GM18517 (cell line): ENCODE data around the gene ITPRIPL2.
A peak's percentile ranks its signal among the peaks of the same experiment; 100 is the strongest.

Experiments
- ATAC-seq: cut with Tn5 transposase; IDR thresholded peaks from one replicate; pipeline ENCODE4 v1.9.1; 2021; ENCODE audit warnings: mild to moderate bottlenecking, moderate library complexity; ENCODE audit not compliant: unreplicated experiment

Gene ITPRIPL2

DNA sequence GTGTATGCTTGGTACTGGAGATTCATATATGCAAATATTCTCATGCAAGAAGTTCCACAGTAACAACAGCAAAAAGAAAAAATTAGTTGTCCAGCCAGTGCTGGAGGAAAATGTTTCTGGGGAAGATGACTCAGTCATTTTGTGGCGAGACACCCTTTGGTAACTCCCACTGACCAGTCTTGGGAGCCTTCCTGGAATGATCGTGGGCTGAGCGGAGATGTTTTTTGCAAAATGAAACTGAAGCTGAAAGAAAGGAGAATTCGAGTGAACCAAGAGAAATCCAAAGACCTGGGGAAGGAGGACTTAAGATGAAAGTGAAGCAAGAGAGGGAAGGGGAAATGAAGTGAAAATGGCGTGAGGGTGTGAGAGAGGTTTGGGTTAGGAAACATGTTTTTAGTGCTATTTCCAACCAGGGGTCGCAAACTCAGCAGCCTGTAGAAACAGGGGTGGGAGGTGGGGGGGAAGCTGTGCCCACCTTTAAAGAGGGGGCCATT, 5.2 kb downstream of the ITPRIPL2 start:
- no peak for ATAC-seq

DNA sequence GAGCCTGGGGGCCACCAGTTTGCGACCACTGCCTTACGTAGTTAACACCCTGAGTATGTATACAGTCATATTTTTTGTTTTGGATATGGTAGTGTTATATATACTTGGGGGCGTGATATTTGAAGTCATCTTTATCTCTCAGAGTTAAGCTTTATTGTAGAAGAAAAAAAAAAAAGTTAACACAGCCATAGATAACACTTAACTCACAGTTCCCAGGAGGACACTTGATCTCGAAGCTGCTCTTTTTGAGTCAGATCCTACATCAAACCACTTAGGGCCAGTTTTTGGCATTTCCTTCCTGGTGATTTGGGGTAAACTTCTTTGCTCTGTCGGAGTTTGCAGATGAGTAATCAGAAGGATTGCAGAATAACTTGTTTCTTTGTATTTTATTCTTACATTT, 5.8 kb downstream of the ITPRIPL2 start:
- ATAC-seq, result no peak

DNA sequence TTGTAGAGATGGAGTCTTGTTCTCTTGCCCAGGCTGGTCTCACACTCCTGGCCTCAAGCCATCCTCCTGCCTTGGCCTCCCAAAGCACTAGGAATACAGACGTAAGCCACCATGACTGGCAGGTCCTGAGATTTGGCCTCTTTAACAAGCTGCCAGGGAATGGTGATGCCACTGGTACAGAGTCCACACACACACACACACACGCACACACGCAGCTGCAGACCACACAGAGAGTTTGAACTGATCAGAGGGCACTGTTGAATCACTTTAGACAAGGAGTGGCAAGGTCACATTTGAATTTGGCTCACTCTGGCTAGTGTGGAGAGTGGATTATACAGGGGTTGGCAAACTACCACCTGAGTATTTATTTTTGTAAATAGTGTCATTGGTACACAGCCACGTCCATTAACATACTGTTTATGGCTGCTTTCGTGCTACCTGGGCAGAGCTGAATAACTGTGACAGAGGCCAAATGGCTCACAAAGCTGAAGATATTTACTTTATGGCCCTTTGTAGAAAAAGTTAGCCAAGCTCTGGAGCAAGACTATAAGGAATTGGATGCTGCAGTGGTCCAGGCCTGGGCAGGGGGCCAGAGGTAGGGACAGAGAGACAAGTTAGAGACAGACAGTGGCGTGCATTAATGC, 9.9 kb downstream of the ITPRIPL2 start:
- ATAC-seq, result no peak

DNA sequence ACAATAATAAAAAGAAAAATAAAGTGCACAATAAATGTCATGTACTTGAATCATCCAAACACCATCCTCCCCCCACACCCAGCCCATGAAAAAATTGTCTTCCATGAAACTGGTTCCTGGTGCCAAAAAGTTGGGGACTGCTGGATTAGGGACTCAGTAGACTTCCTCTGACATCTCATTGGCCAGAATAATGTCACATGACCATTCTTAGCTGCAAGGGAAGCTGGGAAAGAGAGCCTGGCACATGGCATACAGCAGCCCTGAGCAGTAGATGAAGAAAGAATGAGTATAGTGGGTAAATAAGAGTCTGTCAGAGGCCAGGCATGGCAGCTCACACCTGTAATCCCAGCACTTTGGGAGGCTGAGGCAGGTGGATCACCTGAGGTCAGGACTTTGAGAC, 12.5 kb downstream of the ITPRIPL2 start:
- ATAC-seq, result no peak

DNA sequence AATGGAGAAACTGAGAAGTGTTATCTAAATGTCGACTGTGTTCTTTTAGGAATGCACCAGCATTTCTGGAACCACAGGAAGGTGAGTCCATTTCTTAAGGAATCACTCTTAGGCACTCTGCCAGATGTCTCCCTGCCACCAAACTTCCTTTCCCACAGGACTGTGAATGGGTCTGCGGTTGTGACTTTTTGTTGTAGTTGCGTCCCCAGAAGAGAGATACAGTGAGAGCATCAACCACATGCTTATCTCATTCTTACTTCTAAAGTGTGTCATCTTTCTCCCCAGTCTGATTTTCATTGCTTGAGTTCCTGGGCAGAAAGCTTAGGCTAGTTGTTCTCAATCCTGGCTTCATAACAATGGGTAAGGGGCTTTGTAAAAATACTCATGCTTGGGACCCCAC, 13.4 kb downstream of the ITPRIPL2 start:
- peak; percentile 35 for ATAC-seq

DNA sequence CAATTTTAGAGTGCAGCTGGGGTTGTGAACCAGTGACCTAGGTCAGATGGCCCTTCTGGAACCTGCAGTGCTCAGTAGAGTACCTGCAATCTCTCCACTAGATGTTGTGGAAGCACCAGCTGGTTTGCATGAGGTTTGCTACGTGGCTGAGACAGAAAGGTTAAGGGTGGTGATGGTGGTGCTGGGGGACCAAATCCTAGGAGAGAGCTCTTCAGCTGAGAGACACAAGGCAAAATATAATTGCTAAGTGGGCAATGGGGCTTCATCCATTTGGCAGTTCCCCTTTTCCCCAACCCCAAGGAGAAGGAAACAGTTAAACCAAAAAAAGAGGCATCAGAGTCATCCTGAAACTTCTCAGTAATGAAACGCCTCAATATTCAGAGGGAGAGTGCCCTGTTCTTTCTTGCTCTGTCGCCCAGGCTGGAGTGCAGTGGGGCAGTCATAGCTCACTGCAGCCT, 13.9 kb downstream of the ITPRIPL2 start:
- ATAC-seq, result peak; percentile 58

DNA sequence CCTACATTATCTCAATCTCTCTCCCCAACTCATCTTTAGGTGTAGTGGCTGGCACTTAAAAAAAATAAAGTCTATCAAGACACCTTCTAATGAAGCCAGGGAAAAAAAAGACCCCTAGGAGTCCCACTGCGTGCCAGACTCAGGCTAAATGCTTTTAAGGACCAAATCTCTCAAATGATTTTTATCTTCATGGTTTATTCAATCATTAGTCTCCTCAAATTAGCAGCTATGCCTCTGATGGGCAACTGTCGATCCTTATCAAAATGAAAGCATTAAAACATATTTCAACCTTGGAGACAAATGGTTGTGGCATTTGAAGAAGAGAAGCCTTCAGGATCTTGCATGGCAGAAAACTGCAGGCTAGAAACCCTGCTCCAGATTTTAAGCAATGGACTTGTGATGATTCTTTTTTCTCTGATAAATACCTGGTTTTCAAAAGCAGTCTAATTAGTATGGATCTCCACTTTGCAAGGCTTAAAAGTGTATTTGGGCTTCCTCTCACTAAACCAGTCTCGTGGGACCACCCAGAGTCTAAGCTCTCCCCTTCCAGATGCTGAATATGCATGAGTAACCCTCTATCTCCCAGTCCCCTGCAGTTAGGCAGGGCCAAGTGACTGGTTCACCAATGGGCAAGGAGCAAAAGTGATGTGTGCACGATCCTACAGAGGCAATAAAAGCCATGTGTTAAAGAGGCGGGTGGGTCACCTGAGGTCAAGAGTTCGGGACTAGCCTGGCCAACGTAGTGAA, 14.9 kb downstream of the ITPRIPL2 start:
- no peak for ATAC-seq

DNA sequence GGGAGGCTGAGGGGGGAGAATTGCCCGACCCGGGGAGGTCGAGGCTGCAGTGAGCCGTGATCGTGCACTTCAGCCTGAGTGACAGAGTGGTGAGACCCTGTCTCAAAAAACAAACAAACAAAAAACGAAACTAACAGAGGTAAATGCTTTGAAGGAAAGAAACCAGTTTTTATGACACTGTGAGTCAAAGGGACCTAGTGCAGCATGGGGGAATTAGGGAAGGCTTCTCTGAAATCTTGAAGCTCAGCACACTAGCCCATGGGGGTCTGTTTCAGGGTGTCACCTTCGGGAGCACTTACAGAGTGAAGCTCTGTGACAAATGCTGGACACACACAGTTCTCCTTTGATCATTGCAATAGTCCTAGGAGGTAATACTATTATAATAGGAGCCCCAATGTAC, 16.6 kb downstream of the ITPRIPL2 start:
- ATAC-seq, result no peak

DNA sequence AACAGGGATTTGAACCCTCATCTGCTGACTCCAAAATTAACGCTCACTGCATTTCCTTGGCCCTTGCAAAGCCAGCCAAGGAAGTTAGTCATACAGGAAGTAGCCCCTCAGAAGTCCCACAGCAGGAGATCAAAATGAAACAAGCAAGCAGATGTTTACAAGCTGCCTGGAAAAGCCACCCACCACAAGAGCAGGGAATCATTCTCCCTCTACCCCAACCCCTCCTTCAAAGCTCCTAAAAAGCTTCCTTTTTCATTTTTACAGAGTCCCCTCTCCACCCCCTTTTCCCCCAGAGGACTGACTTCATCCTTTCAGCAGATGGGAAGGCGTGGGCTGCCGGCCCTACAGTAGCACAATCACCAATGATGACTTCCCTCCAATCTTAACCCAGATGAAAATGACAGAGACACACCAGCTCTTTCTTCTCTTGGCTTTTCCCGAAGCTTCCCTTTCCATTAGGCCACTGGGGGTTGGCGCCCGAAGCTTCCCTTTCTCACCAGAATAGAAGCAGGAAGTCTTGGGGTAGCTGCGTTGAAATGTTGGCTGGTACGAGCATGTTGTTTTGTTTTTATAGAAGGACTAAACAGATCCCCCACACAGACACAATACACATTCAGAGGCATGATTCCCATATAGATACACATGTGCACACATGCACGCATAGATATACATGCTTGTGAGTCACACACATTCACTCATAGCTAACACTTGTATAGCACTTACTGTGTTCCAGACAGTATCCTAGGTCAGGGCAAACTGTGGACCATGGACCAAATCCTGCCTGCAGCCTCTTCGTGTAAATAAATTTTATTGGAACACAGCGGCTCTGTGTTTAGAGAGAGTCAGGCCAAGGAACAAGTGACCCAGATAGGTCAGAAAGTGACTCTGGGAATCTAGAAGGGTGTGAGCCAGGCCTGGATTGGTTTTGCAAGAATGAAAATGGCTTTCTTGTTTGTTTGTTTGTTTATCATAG, 17.4 kb downstream of the ITPRIPL2 start:
- ATAC-seq, result no peak

DNA sequence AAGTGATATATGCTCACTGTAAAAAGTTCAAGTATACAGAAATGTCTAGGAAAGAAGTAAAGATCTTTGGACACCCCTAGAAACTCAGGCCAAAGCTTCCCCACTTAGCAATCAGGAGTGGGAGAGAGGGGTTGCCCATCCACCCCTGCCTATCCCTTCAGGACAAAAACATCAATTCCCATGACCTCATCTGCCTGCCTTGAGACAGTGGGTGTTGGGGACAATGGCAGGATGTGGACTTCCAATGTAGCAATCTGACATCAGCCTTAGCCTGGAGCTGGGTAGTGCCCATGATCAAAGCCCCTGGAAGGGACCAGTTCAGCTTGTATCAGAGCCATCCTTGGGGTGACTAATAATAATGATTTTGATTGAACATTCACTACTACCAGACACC, 18.1 kb downstream of the ITPRIPL2 start:
- ATAC-seq, result no peak

DNA sequence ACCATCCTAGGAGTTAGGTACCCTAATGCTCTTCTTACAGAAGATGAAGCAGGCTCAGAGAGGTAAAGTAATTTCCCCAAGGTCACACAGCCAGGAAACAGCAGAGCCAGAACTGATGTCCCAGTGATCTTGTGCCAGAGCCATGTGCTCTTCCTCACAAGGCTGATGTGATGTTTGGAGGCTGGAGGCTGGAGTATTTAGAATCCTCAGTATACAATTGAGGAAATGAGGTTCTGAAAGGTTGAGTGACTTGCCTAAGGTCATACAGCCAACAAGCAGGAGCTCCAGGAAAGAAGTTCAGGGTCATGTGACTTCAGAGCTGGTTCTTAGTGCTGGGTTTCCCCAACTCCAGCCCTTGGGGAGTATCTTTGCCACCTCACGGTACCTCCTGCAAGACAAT, 18.5 kb downstream of the ITPRIPL2 start:
- ATAC-seq, result no peak

DNA sequence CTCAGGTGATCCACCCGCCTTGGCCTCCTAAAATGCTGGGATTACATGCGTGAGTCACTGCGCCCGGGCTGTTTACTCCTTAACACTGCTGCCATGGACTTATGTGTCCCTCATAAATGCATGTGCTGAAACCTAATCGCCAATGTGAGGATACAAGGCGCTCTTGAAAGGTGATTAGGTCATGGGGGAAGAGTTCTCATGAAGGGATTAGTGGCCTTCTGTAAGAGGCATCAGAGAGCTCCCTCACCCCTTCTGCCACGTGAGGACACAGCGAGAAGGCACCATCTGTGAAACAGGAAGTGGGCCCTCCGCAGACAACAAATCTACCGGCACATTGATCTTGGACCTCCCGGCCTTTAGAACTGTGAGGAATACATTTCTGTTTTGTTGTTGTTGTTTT, 19.1 kb downstream of the ITPRIPL2 start:
- ATAC-seq, result no peak

DNA sequence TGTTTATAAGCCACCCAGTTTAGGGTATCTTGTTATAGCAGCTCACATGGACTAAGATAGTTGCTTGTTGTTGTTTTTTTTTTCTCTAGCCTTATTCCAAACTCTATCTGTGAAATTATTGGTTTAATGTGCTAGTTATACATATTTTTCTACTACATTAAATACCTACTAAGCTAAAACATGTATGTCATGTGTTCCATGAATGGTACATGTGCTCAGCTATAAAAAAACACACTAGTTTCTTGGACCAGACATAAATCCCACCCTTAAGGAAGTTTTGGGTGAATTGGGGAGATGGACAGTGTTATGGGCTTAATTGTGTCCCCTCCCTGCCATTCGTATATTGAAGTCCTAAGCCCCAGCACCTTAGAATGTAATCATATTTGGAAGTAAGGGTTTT, 19.8 kb downstream of the ITPRIPL2 start:
- no peak for ATAC-seq

DNA sequence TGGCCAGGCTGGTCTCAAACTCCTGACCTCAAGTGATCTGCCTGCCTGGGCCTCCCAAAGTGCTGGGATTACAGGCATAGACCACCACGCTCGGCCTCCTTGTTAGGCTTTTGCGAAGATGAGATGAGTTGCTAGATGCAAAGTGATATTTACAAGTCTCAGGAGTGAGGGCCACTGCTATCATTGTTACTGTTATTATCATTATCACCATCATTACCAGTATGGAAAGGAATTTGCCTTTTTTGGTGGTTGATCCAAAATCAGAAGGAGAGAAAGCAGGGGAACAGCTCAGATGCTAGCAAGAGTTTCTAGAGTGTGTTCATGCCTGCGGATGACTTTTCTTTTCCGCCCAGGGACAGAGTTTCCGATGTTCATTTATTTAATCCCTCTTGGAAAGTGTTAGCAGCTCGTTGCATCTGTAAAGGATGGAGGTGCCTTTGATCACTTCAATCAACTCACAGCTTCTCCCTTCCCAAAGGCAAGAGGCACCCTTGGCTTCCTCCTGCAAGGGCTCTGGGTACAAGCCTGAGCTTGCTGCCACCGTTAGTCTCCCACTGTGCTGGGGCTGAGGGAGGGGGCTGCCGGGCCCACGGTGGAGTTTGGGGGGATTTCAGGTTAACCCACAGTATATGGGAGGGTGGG, 21.6 kb downstream of the ITPRIPL2 start:
- no peak for ATAC-seq

DNA sequence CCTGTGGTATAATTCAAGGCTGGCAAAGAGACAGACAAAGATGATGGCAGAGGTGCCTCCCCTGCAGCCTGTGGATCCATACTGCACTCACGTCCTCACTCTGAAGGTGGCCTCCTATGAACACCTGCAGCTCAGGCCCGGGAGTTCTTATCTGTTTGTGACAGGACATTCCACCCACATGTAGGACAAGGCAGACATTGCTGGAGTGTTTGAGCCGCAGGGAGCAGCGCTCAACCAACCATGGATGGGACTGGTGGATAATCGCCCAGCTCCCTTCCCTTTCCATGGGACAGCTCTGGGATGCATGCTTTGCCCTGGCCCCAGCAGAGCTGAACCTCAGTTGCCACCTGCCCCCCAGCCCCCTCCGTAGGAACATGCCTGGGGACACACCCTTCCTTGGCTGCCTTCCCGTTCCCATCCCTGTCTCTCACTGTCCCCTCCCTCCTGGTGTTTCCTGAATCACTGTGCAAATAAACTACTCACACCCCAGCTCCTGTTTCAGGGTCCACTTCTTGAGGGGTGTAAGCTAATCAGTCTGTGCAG, 22.2 kb downstream of the ITPRIPL2 start:
- ATAC-seq, result no peak

DNA sequence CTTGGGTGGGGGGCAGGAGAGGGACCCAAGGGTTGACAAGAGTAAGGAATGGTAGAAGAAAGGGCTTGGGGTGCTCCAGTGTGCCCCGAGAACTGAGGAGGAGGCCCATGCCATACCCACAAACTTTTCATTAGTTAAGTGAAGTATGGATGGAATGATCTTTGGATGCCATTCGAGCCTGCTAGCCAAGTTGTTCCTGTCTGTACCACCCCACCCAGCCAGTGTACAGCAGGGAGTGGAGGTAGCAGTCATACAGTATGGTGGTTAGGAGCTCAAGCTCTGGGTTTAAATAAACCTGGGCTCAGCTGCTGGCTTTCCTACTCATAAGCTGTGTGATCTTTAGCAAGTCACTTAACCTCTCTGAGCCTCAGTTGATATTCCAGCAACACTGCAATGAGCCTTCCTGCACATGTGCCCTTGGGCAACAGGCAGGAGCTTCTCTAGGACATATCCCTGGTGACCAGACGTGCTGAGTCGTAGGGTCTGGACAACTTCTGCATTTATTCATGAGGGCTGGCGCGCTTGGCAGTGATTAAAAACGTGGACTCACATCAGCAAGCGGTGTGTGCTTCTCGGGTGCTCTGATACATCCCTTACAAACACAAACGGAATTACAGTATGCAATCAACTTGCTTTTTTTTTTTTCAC, 22.9 kb downstream of the ITPRIPL2 start:
- no peak for ATAC-seq

DNA sequence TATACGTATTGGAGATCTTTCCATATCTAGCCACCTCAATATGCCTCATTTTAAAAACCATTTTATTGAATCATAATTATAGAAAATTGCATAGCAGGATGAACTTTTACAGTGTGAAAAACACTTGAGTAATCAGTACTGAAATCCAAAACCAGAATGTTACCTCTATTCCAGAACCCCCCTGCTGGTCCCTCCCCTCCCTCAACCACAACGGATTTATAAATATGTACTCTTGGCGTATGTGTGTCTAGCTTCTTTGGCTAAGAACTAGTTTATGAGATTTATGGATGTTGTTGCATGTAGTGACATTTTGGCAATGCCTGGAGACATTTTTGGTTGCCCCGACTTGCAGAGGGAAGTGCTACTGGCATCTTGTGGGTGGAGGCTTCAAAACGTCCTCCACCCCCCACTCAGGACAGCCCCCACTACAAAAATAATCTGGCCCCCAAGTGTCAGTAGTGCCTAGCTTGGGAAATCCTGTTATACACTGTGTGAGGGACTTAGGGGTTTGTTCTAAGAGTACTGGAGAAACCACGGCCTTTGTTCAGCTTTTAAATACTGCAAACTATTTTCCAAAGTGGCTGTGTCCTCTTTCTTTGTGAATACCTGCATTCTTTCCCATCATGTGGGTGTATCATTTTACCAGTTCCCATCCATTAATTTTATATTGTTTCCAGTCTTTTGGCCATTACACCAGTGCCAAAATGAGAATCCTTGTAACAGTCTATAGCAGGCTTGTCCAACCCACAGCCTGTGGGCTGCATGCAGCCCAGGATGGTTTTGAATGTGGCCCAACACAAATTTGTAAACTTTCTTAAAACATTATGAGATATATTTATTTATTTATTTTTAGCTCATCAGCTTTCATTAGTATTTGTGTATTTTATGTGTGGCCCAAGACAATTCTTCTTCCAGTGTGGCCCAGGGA, 23.7 kb downstream of the ITPRIPL2 start:
- ATAC-seq, result no peak

DNA sequence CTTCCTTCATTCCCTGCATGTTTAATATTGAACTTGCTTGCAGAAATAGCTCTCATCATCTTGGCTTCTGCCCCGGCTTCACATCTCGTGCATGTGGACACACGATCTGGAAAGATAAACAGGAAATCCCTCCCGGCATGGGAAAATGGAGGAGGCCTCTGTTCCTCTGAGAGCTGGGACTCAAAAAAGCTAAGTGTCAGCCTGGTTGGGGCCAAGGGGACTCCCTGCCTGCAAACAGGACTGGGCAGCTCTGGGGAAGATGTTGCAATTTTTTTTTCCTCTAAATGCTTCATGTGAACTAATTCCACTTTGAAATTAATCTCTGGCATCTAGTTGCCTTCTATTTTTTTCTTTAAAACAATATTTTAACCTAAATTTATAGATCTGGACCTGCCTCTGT, 24.8 kb downstream of the ITPRIPL2 start:
- ATAC-seq, result no peak
